ENCODE results near the gene NEUROD2.

Gene NEUROD2

GRCh38 chr17:39634384-39634871 lies 26.7 kb upstream of the NEUROD2 start:
- Histone ChIP-seq H3K36me3 (ENCODE audit: control insufficient read depth, insufficient read depth, low read length) (no peaks in the 10 kb centered on the region), H3K27ac (ENCODE audit: low read depth, low read length) (no peak overlapping the region), H3K9me3 (ENCODE audit: control insufficient read depth, insufficient read depth, low read depth, low read length) (no peaks in the 10 kb centered on the region), H3K27me3 (ENCODE audit: control insufficient read depth, insufficient read depth, low read length) (no peaks in the 10 kb centered on the region), H3K4me3 (ENCODE audit: low read depth, low read length) (no peak overlapping the region), H3K4me1 (ENCODE audit: control insufficient read depth, insufficient read depth, low read length) (peaks cover 66% of the 10 kb centered on the region), H3K9ac (ENCODE audit: low read length) (no peak overlapping the region)

GRCh38 chr17:39633570-39634183 lies 26.0 kb upstream of the NEUROD2 start:
- Histone ChIP-seq H3K4me3 (ENCODE audit: low read depth, low read length) (no peak overlapping the region), H3K9ac (ENCODE audit: low read length) (no peak overlapping the region), H3K9me3 (ENCODE audit: control insufficient read depth, insufficient read depth, low read depth, low read length) (no peaks in the 10 kb centered on the region), H3K4me1 (ENCODE audit: control insufficient read depth, insufficient read depth, low read length) (peaks cover 69% of the 10 kb centered on the region), H3K27me3 (ENCODE audit: control insufficient read depth, insufficient read depth, low read length) (peaks cover 8% of the 10 kb centered on the region; the same call in 1 of the 2 replicates), H3K36me3 (ENCODE audit: control insufficient read depth, insufficient read depth, low read length) (no peaks in the 10 kb centered on the region), H3K27ac (ENCODE audit: low read depth, low read length) (no peak overlapping the region)

GRCh38 chr17:39632153-39632941 lies 24.6 kb upstream of the NEUROD2 start:
- H3K36me3 ChIP-seq (ENCODE audit: control insufficient read depth, insufficient read depth, low read length): no peaks in the 10 kb centered on the region
- no peak overlapping the region for H3K9ac ChIP-seq (ENCODE audit: low read length)
- no peak overlapping the region for H3K27ac ChIP-seq (ENCODE audit: low read depth, low read length)
- H3K4me3 ChIP-seq (ENCODE audit: low read depth, low read length): no peak overlapping the region
- H3K4me1 ChIP-seq (ENCODE audit: control insufficient read depth, insufficient read depth, low read length): peaks cover 71% of the 10 kb centered on the region
- H3K27me3 ChIP-seq (ENCODE audit: control insufficient read depth, insufficient read depth, low read length): peaks cover 21% of the 10 kb centered on the region
- H3K9me3 ChIP-seq (ENCODE audit: control insufficient read depth, insufficient read depth, low read depth, low read length): no peaks in the 10 kb centered on the region

- Histone ChIP-seq H3K4me1 (ENCODE audit: control insufficient read depth, insufficient read depth, low read length) (peaks cover 67% of the 10 kb centered on the region), H3K9ac (ENCODE audit: low read length) (no peak overlapping the region), H3K36me3 (ENCODE audit: control insufficient read depth, insufficient read depth, low read length) (no peaks in the 10 kb centered on the region), H3K27ac (ENCODE audit: low read depth, low read length) (no peak overlapping the region), H3K9me3 (ENCODE audit: control insufficient read depth, insufficient read depth, low read depth, low read length) (no peaks in the 10 kb centered on the region), H3K27me3 (ENCODE audit: control insufficient read depth, insufficient read depth, low read length) (peaks cover 30% of the 10 kb centered on the region), H3K4me3 (ENCODE audit: low read depth, low read length) (peak overlapping the region; percentile 23; the same call in 1 of the 2 replicates)
These were observed 23.7 kb upstream of the NEUROD2 start for GRCh38 chr17:39631403-39631802.

GRCh38 chr17:39629898-39630297 lies 22.2 kb upstream of the NEUROD2 start:
- Histone ChIP-seq H3K36me3 (ENCODE audit: control insufficient read depth, insufficient read depth, low read length) (no peaks in the 10 kb centered on the region), H3K27ac (ENCODE audit: low read depth, low read length) (no peak overlapping the region), H3K4me1 (ENCODE audit: control insufficient read depth, insufficient read depth, low read length) (peaks cover 60% of the 10 kb centered on the region), H3K9me3 (ENCODE audit: control insufficient read depth, insufficient read depth, low read depth, low read length) (no peaks in the 10 kb centered on the region), H3K27me3 (ENCODE audit: control insufficient read depth, insufficient read depth, low read length) (peaks cover 45% of the 10 kb centered on the region), H3K9ac (ENCODE audit: low read length) (no peak overlapping the region), H3K4me3 (ENCODE audit: low read depth, low read length) (no peak overlapping the region)

GRCh38 chr17:39629494-39629880 lies 21.8 kb upstream of the NEUROD2 start:
- H3K9ac ChIP-seq (ENCODE audit: low read length): no peak overlapping the region
- H3K27ac ChIP-seq (ENCODE audit: low read depth, low read length): no peak overlapping the region
- no peaks in the 10 kb centered on the region for H3K36me3 ChIP-seq (ENCODE audit: control insufficient read depth, insufficient read depth, low read length)
- H3K4me1 ChIP-seq (ENCODE audit: control insufficient read depth, insufficient read depth, low read length): peaks cover 56% of the 10 kb centered on the region
- H3K4me3 ChIP-seq (ENCODE audit: low read depth, low read length): no peak overlapping the region
- H3K27me3 ChIP-seq (ENCODE audit: control insufficient read depth, insufficient read depth, low read length): peaks cover 49% of the 10 kb centered on the region
- H3K9me3 ChIP-seq (ENCODE audit: control insufficient read depth, insufficient read depth, low read depth, low read length): no peaks in the 10 kb centered on the region

- Histone ChIP-seq H3K9me3 (ENCODE audit: control insufficient read depth, insufficient read depth, low read depth, low read length) (no peaks in the 10 kb centered on the region), H3K36me3 (ENCODE audit: control insufficient read depth, insufficient read depth, low read length) (no peaks in the 10 kb centered on the region), H3K4me3 (ENCODE audit: low read depth, low read length) (no peak overlapping the region), H3K27me3 (ENCODE audit: control insufficient read depth, insufficient read depth, low read length) (peaks cover 54% of the 10 kb centered on the region), H3K27ac (ENCODE audit: low read depth, low read length) (no peak overlapping the region), H3K9ac (ENCODE audit: low read length) (no peak overlapping the region), H3K4me1 (ENCODE audit: control insufficient read depth, insufficient read depth, low read length) (peaks cover 54% of the 10 kb centered on the region)
These were observed 21.2 kb upstream of the NEUROD2 start for GRCh38 chr17:39628655-39629493.

GRCh38 chr17:39627712-39628516 lies 20.2 kb upstream of the NEUROD2 start:
- peaks cover 60% of the 10 kb centered on the region for H3K27me3 ChIP-seq (ENCODE audit: control insufficient read depth, insufficient read depth, low read length)
- H3K4me1 ChIP-seq (ENCODE audit: control insufficient read depth, insufficient read depth, low read length): peaks cover 58% of the 10 kb centered on the region
- H3K9me3 ChIP-seq (ENCODE audit: control insufficient read depth, insufficient read depth, low read depth, low read length): no peaks in the 10 kb centered on the region
- H3K9ac ChIP-seq (ENCODE audit: low read length): no peak overlapping the region
- no peaks in the 10 kb centered on the region for H3K36me3 ChIP-seq (ENCODE audit: control insufficient read depth, insufficient read depth, low read length)
- no peak overlapping the region for H3K27ac ChIP-seq (ENCODE audit: low read depth, low read length)
- H3K4me3 ChIP-seq (ENCODE audit: low read depth, low read length): peak overlapping the region; percentile 75

GRCh38 chr17:39627047-39627711 lies 19.5 kb upstream of the NEUROD2 start:
- Histone ChIP-seq H3K27me3 (ENCODE audit: control insufficient read depth, insufficient read depth, low read length) (peaks cover 61% of the 10 kb centered on the region), H3K4me1 (ENCODE audit: control insufficient read depth, insufficient read depth, low read length) (peaks cover 53% of the 10 kb centered on the region), H3K27ac (ENCODE audit: low read depth, low read length) (no peak overlapping the region), H3K36me3 (ENCODE audit: control insufficient read depth, insufficient read depth, low read length) (no peaks in the 10 kb centered on the region), H3K9me3 (ENCODE audit: control insufficient read depth, insufficient read depth, low read depth, low read length) (no peaks in the 10 kb centered on the region), H3K4me3 (ENCODE audit: low read depth, low read length) (peak overlapping the region; percentile 75), H3K9ac (ENCODE audit: low read length) (no peak overlapping the region)

Data from HUES6 (cell line).